K562 (cell line): Measurements from ENCODE around the gene EVI5L. TPM values are rescaled to one million over a fixed set of nuclear protein-coding genes. Genes with fewer than 3 reads are reported as not detected.

Source experiments
- ARID3B ChIP-seq: fragments of 250-450 bp; sonication (Bioruptor Pico); IDR thresholded peaks from 2 replicates; pipeline ENCODE4 v1.4.0; 2020; ENCODE audit warnings: borderline replicate concordance
- ATF3 ChIP-seq, 2 experiments: fragments of 450-650 bp in 1 of 2; sonication (generic) in 1 of 2; formaldehyde crosslinking in 1 of 2; IDR thresholded peaks in 1 of 2; conservative IDR thresholded peaks in 1 of 2; 2 replicates each; pipeline versions ENCODE4 v1.6.1 to v1.8.1; 2016 to 2023; ENCODE audit warnings: mild to moderate bottlenecking in 2 of 2, moderate library complexity in 2 of 2, inconsistent platforms in 1 of 2, missing genetic modification reagents in 1 of 2
- ELF1 ChIP-seq: fragments of 200-800 bp; sonication (Bioruptor generic); IDR thresholded peaks from 2 replicates; pipeline ENCODE4 v1.6.1; 2016; ENCODE audit warnings: missing genetic modification characterization, missing compliant biosample characterization
- GABPB1 ChIP-seq: sonication (generic); formaldehyde crosslinking; IDR thresholded peaks from 2 replicates; pipeline ENCODE4 v1.8.0; 2022; ENCODE audit warnings: mild to moderate bottlenecking, missing genetic modification reagents
- KAT2B ChIP-seq: IDR thresholded peaks from one replicate; pipeline ENCODE4 v1.6.1; 2012; ENCODE audit warnings: low read depth, mild to moderate bottlenecking, control low read depth, inconsistent platforms, low read length, moderate library complexity
- NONO ChIP-seq, 2 experiments: fragments of 200-400 bp in 1 of 2; fragments of 450-650 bp in 1 of 2; formaldehyde crosslinking in 1 of 2; IDR thresholded peaks; 2 replicates each; pipeline ENCODE4 v1.6.1; 2017; ENCODE audit warnings: low read depth in 2 of 2, mild to moderate bottlenecking in 2 of 2, moderate library complexity in 2 of 2, low read length in 1 of 2
- PTRF ChIP-seq: fragments of 450-650 bp; IDR thresholded peaks from 2 replicates; pipeline ENCODE4 v1.6.1; 2016; ENCODE audit warnings: mild to moderate bottlenecking, missing genetic modification characterization, missing compliant biosample characterization
- SMAD1 ChIP-seq: fragments of 150-350 bp; IDR thresholded peaks from 2 replicates; pipeline ENCODE4 v1.6.1; 2014; ENCODE audit warnings: low read length, low read depth; ENCODE audit not compliant: partially characterized antibody
- ZNF224 ChIP-seq: sonication (generic); formaldehyde crosslinking; IDR thresholded peaks from 2 replicates; pipeline ENCODE4 v1.8.0; 2022; ENCODE audit warnings: mild to moderate bottlenecking, missing genetic modification reagents
- ZNF318 ChIP-seq, 2 experiments: fragments of 450-650 bp; IDR thresholded peaks; 2 replicates each; pipeline ENCODE4 v1.6.1; 2016; ENCODE audit warnings: mild to moderate bottlenecking in 2 of 2, borderline replicate concordance in 1 of 2, low read depth in 1 of 2, moderate library complexity in 1 of 2
- ZNF668 ChIP-seq: fragments of 250-450 bp; sonication (Bioruptor Pico); IDR thresholded peaks from 2 replicates; pipeline ENCODE4 v1.8.0; 2022; ENCODE audit warnings: mild to moderate bottlenecking, inconsistent platforms
- polyA plus RNA-seq, 8 experiments: library from polyadenylated mRNA; depleted of rRNA in 4 of 8; stranded (reverse) in 5 of 8; unstranded in 3 of 8; fragments of >200 nt; fragmentation: Nextera tagmentation in 2 of 8; fragmentation: Illumina TruSeq in 1 of 8; extraction: Ambion mirVana in 2 of 8; extraction: Trizol in 1 of 8; gene quantifications; 2 replicates each; pipeline versions ENCODE4 v1.2.1 to v1.2.3, GENCODE V29; 2011 to 2014; ENCODE audit warnings: inconsistent platforms in 1 of 8, missing spikeins in 1 of 8
- total RNA-seq, 7 experiments: library from RNA; depleted of rRNA in 6 of 7; stranded (reverse); fragments of >200 nt in 6 of 7; fragmentation: Illumina TruSeq in 2 of 7; extraction: Trizol in 2 of 7; gene quantifications; 2 replicates each; pipeline versions ENCODE4 v1.2.1 to v1.2.3, GENCODE V29; 2011 to 2021; ENCODE audit warnings: low replicate concordance in 1 of 7

Gene EVI5L
- total and polyA plus RNA-seq, 9 of the 15 experiments (the other 6 are each of a cell fraction or from before 2014, with no cell fraction given) = 0.69 to 1.8 (median 1.2) TPM; not detected in 2

- no peak for TF ChIP-seq ARID3B (CRISPR knock-in tag)
- TF ChIP-seq GABPB1 (CRISPR knock-in tag) = no peak; the same call in 1 of the 2 replicates
- TF ChIP-seq NONO (IDR thresholded peaks at IDR 0.05; ENCODE audit: low read depth in 2 of 2, low read length in 1 of 2) = no peak
- no peak for TF ChIP-seq ZNF224 (CRISPR knock-in tag)
- TF ChIP-seq KAT2B = no peak
- no peak for TF ChIP-seq PTRF
- TF ChIP-seq ZNF668 (CRISPR knock-in tag) = no peak
- TF ChIP-seq ZNF318 (IDR thresholded peaks at IDR 0.05; ENCODE audit: borderline replicate concordance in 1 of 2, low read depth in 1 of 2) = no peak
- no peak for TF ChIP-seq ELF1 (tag)
- no peak for TF ChIP-seq SMAD1
- peak; percentile 71 for TF ChIP-seq ATF3 (IDR thresholded peaks at IDR 0.05)
- TF ChIP-seq ATF3 (CRISPR knock-in tag; conservative IDR thresholded peaks at IDR 0.05) = no peak
These were observed 28.2 kb downstream of the EVI5L start (continued) for GRCh38 chr19:7858109-7858770.
